PFSK-1 (cell line): ENCODE results near the gene SLC9A1.

Experiments used
- FOXP2 ChIP-seq: optimal IDR thresholded peaks from 2 replicates; pipeline ENCODE3; 2011; ENCODE audit warnings: borderline replicate concordance, control low read depth, inconsistent platforms; ENCODE audit not compliant: insufficient read depth; ENCODE audit errors: extremely low read length, extremely low read depth
- POLR2AphosphoS5 ChIP-seq: IDR thresholded peaks from 2 replicates; pipeline ENCODE4 v1.6.1; 2012; ENCODE audit warnings: low read depth, mild to moderate bottlenecking, control low read depth, low read length, moderate library complexity
- REST ChIP-seq, 2 experiments: IDR thresholded peaks; 2 replicates each; pipeline versions ENCODE4 v1.6.1 to v1.8.0; 2011 to 2012; ENCODE audit warnings: low read depth in 2 of 2, low read length in 2 of 2, control low read depth in 1 of 2, inconsistent platforms in 1 of 2, mild to moderate bottlenecking in 1 of 2, moderate library complexity in 1 of 2; ENCODE audit not compliant: insufficient read depth in 1 of 2
- SIN3A ChIP-seq: IDR thresholded peaks from 2 replicates; pipeline ENCODE4 v1.6.1; 2012; ENCODE audit warnings: mild to moderate bottlenecking, low read length, moderate library complexity, borderline replicate concordance; ENCODE audit not compliant: insufficient read depth
- TAF1 ChIP-seq: IDR thresholded peaks from 2 replicates; pipeline ENCODE4 v1.6.1; 2012; ENCODE audit warnings: low read length, control low read depth, borderline replicate concordance; ENCODE audit not compliant: insufficient read depth

SLC9A1 gene

DNA sequence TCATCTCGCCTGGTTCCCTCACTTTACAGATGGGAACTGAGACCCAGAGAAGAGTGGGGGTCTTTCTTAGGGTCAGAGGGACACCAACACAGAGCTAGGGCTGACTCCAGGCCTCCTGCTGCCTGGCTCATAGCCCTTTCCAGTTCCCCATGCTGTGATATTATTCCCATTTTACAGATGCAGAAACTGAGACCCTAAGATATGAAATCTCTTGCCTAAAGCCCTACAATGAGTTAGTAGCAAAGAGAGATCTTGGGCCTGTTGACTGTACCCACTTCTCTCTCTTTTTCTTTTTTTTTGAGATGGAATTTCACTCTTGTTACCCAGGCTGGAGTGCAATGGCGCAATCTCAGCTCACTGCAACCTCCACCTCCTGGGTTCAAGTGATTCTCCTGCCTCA is 49.9 kb downstream of the SLC9A1 start:
- TF ChIP-seq REST (IDR thresholded peaks at IDR 0.05; ENCODE audit: insufficient read depth in 1 of 2, low read depth in 2 of 2, low read length in 2 of 2) (no peak), POLR2AphosphoS5 (no peak), FOXP2 (no peak), TAF1 (no peak), SIN3A (no peak)

GRCh38 chr1:27103498-27103897 is 51.4 kb downstream of the SLC9A1 start:
- no peak for TF ChIP-seq POLR2AphosphoS5
- no peak for TF ChIP-seq TAF1
- TF ChIP-seq REST (IDR thresholded peaks at IDR 0.05; ENCODE audit: insufficient read depth in 1 of 2, low read depth in 2 of 2, low read length in 2 of 2), result no peak
- TF ChIP-seq SIN3A, result no peak
- no peak for TF ChIP-seq FOXP2

DNA sequence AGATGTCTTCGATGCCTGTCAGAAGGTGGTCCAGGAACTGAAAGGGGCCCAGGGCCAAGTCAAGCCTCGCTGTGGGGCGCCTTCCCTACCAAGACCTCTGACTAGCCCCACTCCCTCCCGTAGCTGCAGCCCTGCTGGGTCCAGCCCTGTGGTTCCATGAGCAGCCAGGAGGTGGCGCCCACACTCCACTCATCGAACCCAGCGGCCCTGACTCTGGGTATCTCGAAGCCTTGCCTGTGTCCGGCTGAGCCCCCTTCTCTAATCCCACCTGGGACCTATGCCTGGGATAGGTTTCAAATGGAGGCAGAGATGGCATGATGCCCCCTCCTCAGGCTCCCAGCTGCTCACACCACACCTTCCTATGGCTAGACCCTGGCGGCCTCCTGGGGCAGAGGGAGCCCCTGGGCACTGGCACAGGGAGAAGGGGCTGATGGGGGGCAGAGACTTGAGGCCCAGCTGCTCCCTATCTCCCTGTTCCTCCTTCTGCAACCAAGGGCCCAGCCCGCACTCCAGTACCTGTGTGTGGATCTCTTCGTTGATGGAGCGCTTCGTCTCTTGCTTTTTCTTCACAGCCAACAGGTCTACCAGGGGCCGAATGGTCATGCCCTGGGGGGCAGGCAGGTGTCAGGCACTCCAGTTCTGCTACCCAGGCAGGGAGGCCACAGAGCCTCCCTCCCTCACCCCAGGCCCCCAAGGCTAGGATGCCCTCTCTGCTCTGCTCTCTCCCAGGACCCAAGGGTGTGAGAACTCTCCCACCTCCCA is 52.0 kb downstream of the SLC9A1 start:
- TF ChIP-seq FOXP2 (peak; percentile 38), SIN3A (no peak)

DNA sequence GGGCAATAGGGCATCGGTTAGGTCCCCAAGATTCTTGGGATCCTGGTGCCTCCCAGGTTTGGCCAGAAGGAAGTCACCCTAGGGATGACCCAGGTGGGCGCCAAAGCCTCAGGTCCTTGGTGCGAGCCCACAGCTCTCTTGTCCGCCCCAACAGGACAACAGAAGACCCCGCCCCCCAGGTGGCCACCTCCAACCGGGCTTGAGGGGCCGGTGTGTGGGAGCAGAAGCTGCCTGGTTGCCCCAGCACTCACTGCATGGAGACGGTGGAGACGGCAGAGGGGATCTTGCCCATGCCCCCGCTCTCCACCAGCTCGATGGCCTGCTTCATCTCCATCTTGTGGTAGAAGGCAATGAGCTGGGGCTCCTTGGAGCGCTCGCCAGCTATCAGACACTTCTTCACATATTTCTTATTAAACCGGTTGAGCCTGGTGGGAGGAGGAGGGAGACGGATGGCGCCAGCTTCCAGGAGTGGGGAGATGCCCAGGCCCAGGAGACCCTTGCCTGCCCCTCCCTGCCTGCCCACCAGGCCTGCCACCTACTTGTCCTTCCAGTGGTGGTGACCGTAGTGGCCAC is 52.7 kb downstream of the SLC9A1 start:
- TF ChIP-seq REST (IDR thresholded peaks at IDR 0.05; ENCODE audit: insufficient read depth in 1 of 2, low read depth in 2 of 2, low read length in 2 of 2) (no peak), TAF1 (no peak), SIN3A (no peak), FOXP2 (no peak), POLR2AphosphoS5 (no peak)

GRCh38 chr1:27101696-27102095 is 53.2 kb downstream of the SLC9A1 start:
- TF ChIP-seq FOXP2 (no peak), SIN3A (no peak), REST (IDR thresholded peaks at IDR 0.05; ENCODE audit: insufficient read depth in 1 of 2, low read depth in 2 of 2, low read length in 2 of 2) (no peak), TAF1 (no peak), POLR2AphosphoS5 (no peak)
